Neural cell (in vitro differentiated cells): ENCODE data around the gene DIP2C. TPM values are rescaled to one million over a fixed set of nuclear protein-coding genes. Genes with fewer than 3 reads are reported as not detected.

Experiments
- H2AFZ ChIP-seq: fragments of 200-600, 300-800 bp; sonication (generic), shearing (Covaris generic); 2 replicates; pipeline ENCODE4 v1.6.0; 2014; ENCODE audit warnings: low read depth, mild to moderate bottlenecking, antibody characterized with exemption, low read length, moderate library complexity
- H3F3A ChIP-seq: fragments of 200-600 bp; shearing (Covaris generic); 2 replicates; pipeline ENCODE4 v1.6.1; 2016; ENCODE audit warnings: mild to moderate bottlenecking, moderate library complexity, mixed read lengths, antibody characterized with exemption, low read length; ENCODE audit not compliant: insufficient read depth, poor library complexity, severe bottlenecking
- H3K27ac ChIP-seq: fragments of 200-600, 300-800 bp; sonication (generic), shearing (Covaris generic); 2 replicates; pipeline ENCODE4 v1.5.1; 2014; ENCODE audit warnings: mild to moderate bottlenecking, low read length, moderate library complexity
- H3K27me3 ChIP-seq: fragments of 300-800, 200-600 bp; sonication (generic), shearing (Covaris generic); 2 replicates; pipeline ENCODE4 v1.6.0; 2014; ENCODE audit warnings: mild to moderate bottlenecking, low read depth, low read length, moderate library complexity; ENCODE audit not compliant: insufficient read depth
- H3K36me3 ChIP-seq: fragments of 300-800, 200-600 bp; sonication (generic), shearing (Covaris generic); 2 replicates; pipeline ENCODE4 v1.5.1; 2014; ENCODE audit warnings: mild to moderate bottlenecking, antibody characterized with exemption, low read length, moderate library complexity; ENCODE audit not compliant: insufficient read depth
- H3K4me2 ChIP-seq: fragments of 300-800, 200-600 bp; sonication (generic), shearing (Covaris generic); 2 replicates; pipeline ENCODE4 v1.6.0; 2014; ENCODE audit warnings: mild to moderate bottlenecking, low read length
- H3K4me3 ChIP-seq: fragments of 300-800, 200-600 bp; sonication (generic), shearing (Covaris generic); 2 replicates; pipeline ENCODE4 v1.5.1; 2014; ENCODE audit warnings: mild to moderate bottlenecking, low read length, moderate library complexity
- H3K79me2 ChIP-seq: fragments of 200-600 bp; shearing (Covaris generic); replicated peaks from 2 replicates; pipeline ENCODE4 v1.6.0; 2014; ENCODE audit warnings: mild to moderate bottlenecking, low read length, moderate library complexity; ENCODE audit not compliant: insufficient read depth
- H3K9ac ChIP-seq: fragments of 300-800, 200-600 bp; sonication (generic), shearing (Covaris generic); 2 replicates; pipeline ENCODE4 v1.6.1; 2016; ENCODE audit warnings: mild to moderate bottlenecking, low read length, mixed read lengths
- H3K9me2 ChIP-seq: fragments of 200-600 bp; shearing (Covaris generic); 2 replicates; pipeline ENCODE4 v1.6.1; 2016; ENCODE audit warnings: mild to moderate bottlenecking, low read length, mixed read lengths; ENCODE audit not compliant: insufficient read depth
- H3K9me3 ChIP-seq: fragments of 200-600, 300-800 bp; sonication (generic), shearing (Covaris generic); 2 replicates; pipeline ENCODE4 v1.6.1; 2016; ENCODE audit warnings: mild to moderate bottlenecking, mixed run types, low read length, moderate library complexity, mixed read lengths
- H4K20me1 ChIP-seq: fragments of 200-600 bp; shearing (Covaris generic); 2 replicates; pipeline ENCODE4 v1.6.1; 2016; ENCODE audit warnings: mild to moderate bottlenecking, mixed run types; ENCODE audit not compliant: insufficient read depth
- CTCF ChIP-seq: fragments of 450-650 bp; IDR thresholded peaks from 2 replicates; pipeline ENCODE4 v1.5.1; 2014; ENCODE audit warnings: antibody characterized with exemption, mild to moderate bottlenecking, moderate library complexity; ENCODE audit not compliant: poor library complexity, severe bottlenecking
- EP300 ChIP-seq: fragments of 450-650 bp; conservative IDR thresholded peaks from 2 replicates; pipeline ENCODE4 v1.6.1; 2014; ENCODE audit warnings: antibody characterized with exemption, mild to moderate bottlenecking, moderate library complexity; ENCODE audit not compliant: poor library complexity, severe bottlenecking
- EZH2 ChIP-seq: fragments of 200-600, 300-800 bp; shearing (Covaris generic), sonication (generic); IDR thresholded peaks from 2 replicates; pipeline ENCODE4 v1.6.1; 2014; ENCODE audit warnings: antibody characterized with exemption, low read length, borderline replicate concordance, mild to moderate bottlenecking; ENCODE audit not compliant: insufficient read depth, poor library complexity, severe bottlenecking
- MXI1 ChIP-seq: fragments of 450-650 bp; conservative IDR thresholded peaks from 2 replicates; pipeline ENCODE4 v1.6.1; 2014; ENCODE audit warnings: antibody characterized with exemption, mild to moderate bottlenecking; ENCODE audit not compliant: poor library complexity, severe bottlenecking
- POLR2AphosphoS5 ChIP-seq: IDR thresholded peaks from 2 replicates; pipeline ENCODE4 v1.6.1; 2012
- RAD21 ChIP-seq: fragments of 450-650 bp; conservative IDR thresholded peaks from 2 replicates; pipeline ENCODE4 v1.6.1; 2014; ENCODE audit warnings: antibody characterized with exemption, mild to moderate bottlenecking, moderate library complexity
- REST ChIP-seq: IDR thresholded peaks from 2 replicates; pipeline ENCODE4 v1.6.1; 2012; ENCODE audit warnings: borderline replicate concordance
- SMC3 ChIP-seq: fragments of 450-650 bp; conservative IDR thresholded peaks from 2 replicates; pipeline ENCODE4 v1.6.1; 2014; ENCODE audit warnings: antibody characterized with exemption, mild to moderate bottlenecking, moderate library complexity; ENCODE audit not compliant: poor library complexity
- TAF1 ChIP-seq: IDR thresholded peaks from 2 replicates; pipeline ENCODE4 v1.6.1; 2012; ENCODE audit warnings: low read depth
- polyA plus RNA-seq: library from polyadenylated mRNA; depleted of rRNA; stranded (reverse); fragments of >200 nt; gene quantifications from 2 replicates; pipeline ENCODE4 v1.2.3, GENCODE V29; 2014

DIP2C gene
- polyA plus RNA-seq, 1 donor from 2014 or later = 24.1 TPM

- H3K27me3 ChIP-seq = no peaks in the 10 kb centered on the region
- H3K9me2 ChIP-seq = no peaks in the 10 kb centered on the region
- H3K79me2 ChIP-seq = no peaks in the 10 kb centered on the region
- no peaks in the 10 kb centered on the region for H4K20me1 ChIP-seq
- no peak for TF ChIP-seq REST
- TF ChIP-seq EP300 = no peak
- TF ChIP-seq TAF1 = no peak
- no peak for TF ChIP-seq EZH2
- no peak for TF ChIP-seq MXI1
- no peak for TF ChIP-seq POLR2AphosphoS5
- no peak for TF ChIP-seq CTCF
- TF ChIP-seq SMC3 = no peak
- TF ChIP-seq RAD21 = no peak
- no peak overlapping the region for H3K27ac ChIP-seq
- H3K4me3 ChIP-seq = no peak overlapping the region
- no peaks in the 10 kb centered on the region for H3K9me3 ChIP-seq
- no peak overlapping the region for H3K9ac ChIP-seq
- H2AFZ ChIP-seq = no peak overlapping the region
- H3F3A ChIP-seq = no peaks in the 10 kb centered on the region
- H3K4me2 ChIP-seq = no peak overlapping the region
- no peaks in the 10 kb centered on the region for H3K36me3 ChIP-seq
These were observed 377.4 kb downstream of the DIP2C start for GRCh38 chr10:311901-312665.

GRCh38 chr10:310976-311639 is 378.4 kb downstream of the DIP2C start:
- H3K9me3 ChIP-seq = no peaks in the 10 kb centered on the region
- no peaks in the 10 kb centered on the region for H3K27me3 ChIP-seq
- TF ChIP-seq CTCF (no peak), EZH2 (no peak), RAD21 (no peak), REST (no peak), MXI1 (no peak), TAF1 (no peak), POLR2AphosphoS5 (no peak), SMC3 (no peak), EP300 (no peak)
- no peak overlapping the region for H3K4me3 ChIP-seq
- H3F3A ChIP-seq = no peaks in the 10 kb centered on the region
- H2AFZ ChIP-seq = no peak overlapping the region
- no peak overlapping the region for H3K27ac ChIP-seq
- H3K4me2 ChIP-seq = no peak overlapping the region
- H3K9ac ChIP-seq = no peak overlapping the region
- H4K20me1 ChIP-seq = no peaks in the 10 kb centered on the region
- H3K9me2 ChIP-seq = no peaks in the 10 kb centered on the region
- H3K79me2 ChIP-seq = no peaks in the 10 kb centered on the region
- no peaks in the 10 kb centered on the region for H3K36me3 ChIP-seq
